NCI-H2196 treated with DMSO at 0.1 percent for 48 hours (cell line): ENCODE measurements around the gene USP6NL.

Experiments used
- DNase-seq: peaks from one replicate; lab custom pipeline; 2025; ENCODE audit not compliant: unreplicated experiment; lab: John Stamatoyannopoulos, UW

USP6NL gene

DNA sequence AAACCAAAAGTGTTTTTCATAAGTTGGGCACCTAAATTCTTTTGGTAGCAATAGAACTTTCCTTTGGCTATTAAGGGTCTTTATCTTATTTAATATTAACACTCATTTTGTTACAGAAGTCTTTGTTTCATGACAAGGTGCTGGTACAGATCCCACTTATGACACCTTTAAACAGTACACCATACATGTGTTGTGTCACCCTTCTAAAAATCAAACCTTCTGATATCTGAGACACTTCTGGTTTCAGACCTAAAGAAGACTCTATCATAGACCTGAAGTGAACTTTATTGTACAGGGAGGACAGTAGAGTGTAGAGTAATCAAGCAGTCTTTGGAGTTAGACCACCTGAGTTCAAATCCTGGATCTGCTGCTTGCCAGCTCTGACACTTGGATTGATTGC, 5.8 kb upstream of the USP6NL start:
- no peak for DNase-seq

GRCh38 chr10:11616021-11616420, 4.6 kb upstream of the USP6NL start:
- no peak for DNase-seq

- no peak for DNase-seq
These were observed 3.9 kb upstream of the USP6NL start for GRCh38 chr10:11615396-11615795.

- DNase-seq, result no peak
These were observed 861 bp upstream of the USP6NL start for GRCh38 chr10:11612021-11613001.

DNA sequence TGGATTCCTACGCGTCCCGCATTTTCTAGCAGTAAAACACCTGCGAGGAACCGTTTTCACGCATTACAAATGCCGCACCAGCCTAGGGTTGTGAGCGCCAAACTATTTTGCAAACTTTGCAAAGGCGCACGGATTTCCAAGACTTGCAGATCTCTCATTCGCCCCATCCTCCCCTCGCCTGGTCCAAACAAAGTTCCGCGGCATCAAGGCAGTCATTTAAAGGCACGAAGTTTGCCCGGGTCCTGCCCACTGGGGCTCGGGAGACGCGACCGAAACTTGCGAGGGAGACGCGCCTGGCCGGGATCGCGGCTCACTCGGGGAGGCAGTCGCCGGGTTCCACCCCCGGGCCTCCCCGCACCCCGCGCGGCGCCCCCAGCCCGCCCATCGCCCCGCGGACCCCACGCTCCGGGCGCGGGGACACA, 613 bp downstream of the USP6NL start:
- no peak for DNase-seq

- no peak for DNase-seq
These were observed 1.2 kb downstream of the USP6NL start for GRCh38 chr10:11610166-11610825.

DNA sequence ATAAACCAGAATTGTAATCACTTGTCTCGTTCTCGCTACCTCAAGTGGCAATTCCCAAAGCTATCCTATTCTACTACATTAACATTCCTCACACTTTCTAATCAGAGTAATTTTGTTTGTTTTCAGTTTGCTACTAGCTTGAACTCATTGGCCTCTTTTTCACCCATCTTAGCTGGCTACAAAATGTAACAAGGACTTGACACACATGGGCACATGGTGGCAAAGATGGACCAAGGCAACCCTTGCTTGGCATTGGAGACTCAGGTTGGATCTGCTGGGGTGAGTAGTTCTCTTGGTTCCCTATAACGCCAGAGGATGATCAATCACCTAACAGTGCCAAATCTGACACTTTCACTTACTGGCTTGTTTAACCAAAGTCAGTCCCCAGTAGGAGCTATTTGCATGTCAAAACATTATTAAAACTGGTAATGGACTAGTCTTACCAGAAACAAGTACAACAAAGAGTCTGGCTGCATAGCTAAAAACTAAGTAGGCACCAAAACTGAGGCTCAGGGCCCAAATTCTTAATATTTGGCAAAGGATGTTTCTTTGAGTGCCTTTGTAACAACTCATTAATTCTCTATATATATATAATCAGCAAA, 1.9 kb downstream of the USP6NL start:
- DNase-seq, result no peak

- no peak for DNase-seq
These were observed 2.4 kb downstream of the USP6NL start for GRCh38 chr10:11609052-11609451.

DNA sequence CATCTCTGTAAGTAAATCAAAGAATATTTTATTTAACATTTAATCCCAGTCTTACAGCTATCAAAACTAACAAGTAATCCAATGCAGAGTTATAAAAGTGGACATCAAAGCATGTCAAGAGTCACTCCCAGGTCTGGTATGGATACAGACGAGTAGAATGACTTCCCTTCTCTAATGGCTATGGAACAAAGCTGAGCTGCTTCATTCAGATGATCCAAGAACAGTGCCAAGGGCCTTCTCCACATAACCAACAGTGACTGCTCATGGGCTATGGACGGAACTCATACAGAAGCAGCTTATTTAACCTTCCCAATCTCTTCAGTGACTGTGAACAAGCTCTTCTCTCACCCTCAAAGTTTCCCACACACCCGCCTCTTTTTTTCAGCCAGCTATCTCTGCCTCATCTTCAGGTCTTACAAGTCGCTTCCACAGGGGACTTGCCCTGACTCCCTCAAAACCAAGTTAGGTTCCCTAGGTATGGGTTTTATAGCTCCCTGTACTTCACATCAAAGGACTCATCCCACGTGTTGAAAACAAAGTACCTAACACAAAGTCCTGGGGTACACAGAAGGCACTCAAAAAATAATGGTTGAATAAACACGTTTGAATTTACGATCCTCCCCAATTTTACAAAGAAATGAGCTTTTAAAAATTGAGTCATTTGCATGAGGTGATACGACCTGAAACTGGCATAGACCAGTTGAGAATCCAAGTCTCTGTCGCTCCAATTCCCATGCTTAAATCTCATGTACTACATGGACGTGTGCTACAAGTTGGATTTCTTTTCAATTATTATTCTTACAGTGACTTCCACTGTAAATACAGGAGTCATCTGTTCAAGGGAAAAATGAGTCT, 3.1 kb downstream of the USP6NL start:
- DNase-seq, result no peak

GRCh38 chr10:11605807-11606408, 5.5 kb downstream of the USP6NL start:
- DNase-seq, result no peak

- no peak for DNase-seq
These were observed 6.4 kb downstream of the USP6NL start for GRCh38 chr10:11604865-11605650.

GRCh38 chr10:11603741-11604140, 7.7 kb downstream of the USP6NL start:
- DNase-seq, result no peak

GRCh38 chr10:11602919-11603523, 8.4 kb downstream of the USP6NL start:
- peak; percentile 38 for DNase-seq

- DNase-seq, result no peak
These were observed 9.1 kb downstream of the USP6NL start for GRCh38 chr10:11602358-11602757.

DNA sequence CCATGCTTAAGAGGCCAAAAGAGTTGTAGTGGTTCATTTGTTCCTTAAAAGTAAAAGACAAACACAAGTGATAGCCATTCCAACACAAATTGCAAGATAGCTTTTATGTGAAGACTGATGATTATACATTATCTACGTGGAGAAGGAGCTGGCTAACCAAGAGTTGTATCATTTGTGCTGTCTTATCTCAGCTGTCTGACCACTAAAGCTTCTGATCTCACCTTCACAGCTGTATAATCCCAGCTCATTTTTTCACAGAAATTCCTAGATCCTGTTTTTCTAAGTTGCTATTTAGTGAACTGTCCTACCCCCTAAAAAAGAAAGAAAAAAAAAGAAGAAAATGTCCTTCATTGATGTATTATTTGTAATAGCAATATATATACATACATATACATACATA, 9.8 kb downstream of the USP6NL start:
- no peak for DNase-seq

DNA sequence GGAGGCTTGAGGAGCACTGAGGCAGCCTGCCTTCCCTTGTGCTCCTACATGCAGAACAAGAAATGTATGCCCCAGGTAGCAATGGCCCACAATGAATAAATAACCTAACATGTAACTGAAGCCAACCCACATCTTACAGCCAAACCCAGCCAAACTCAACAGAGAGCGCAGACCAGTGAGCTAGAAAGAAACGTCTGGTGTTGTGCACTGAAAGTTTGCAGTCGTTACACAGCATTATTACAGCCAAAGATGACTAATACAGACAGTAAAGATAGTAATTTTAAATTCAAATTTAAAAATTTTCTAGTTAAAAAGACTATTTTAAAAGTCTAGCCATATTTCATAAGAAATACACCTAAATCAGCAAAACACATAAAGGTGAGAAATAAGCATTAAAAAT, 11.2 kb downstream of the USP6NL start:
- DNase-seq, result no peak

- no peak for DNase-seq
These were observed 12.6 kb downstream of the USP6NL start for GRCh38 chr10:11598712-11599397.

GRCh38 chr10:11597470-11597869, 14.0 kb downstream of the USP6NL start:
- DNase-seq, result no peak

DNA sequence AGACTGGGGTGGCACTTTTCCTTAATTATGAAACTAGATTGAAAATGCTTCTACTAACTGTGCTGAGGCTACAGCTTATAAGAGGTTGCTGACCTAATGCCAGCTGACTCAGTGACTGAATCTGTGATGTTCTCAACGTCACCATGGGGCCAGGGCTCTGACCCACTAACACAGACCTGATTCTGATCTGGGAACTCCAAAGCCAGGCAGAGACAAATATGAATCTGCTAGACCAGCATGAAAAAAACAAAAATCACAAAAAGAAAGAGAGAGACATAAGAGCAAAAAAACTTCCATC, 16.1 kb downstream of the USP6NL start:
- DNase-seq, result no peak
